ENCODE measurements around the gene METTL17.

- no peak for TF ChIP-seq CTCF (IDR thresholded peaks at IDR 0.05; ENCODE audit: insufficient read depth, low read depth, low read length)
- no peak for TF ChIP-seq EZH2 (IDR thresholded peaks at IDR 0.05; ENCODE audit: insufficient read depth, low read length)
Measured at GRCh38 chr14:21003788-21004346, 14.1 kb downstream of the METTL17 start.

Data from astrocyte (in vitro differentiated cells and primary cell).